Activated CD4-positive, alpha-beta T cell treated with anti-CD3 and anti-CD28 coated beads, Interleukin-2, Interleukin-4, amounts not matched to agents 100 ng/mL and 50 ng/mL, durations not matched to agents 16 hours and 8 hours (primary cell): Measurements from ENCODE around the gene TMEM176B.
"Not testable (repeated sequence)": the region's sequence is repeated elsewhere in the genome, so short reads cannot be mapped to it uniquely, and the experiment has no call there.

Experiments
- DNase-seq: peaks from one replicate; pipeline ENCODE4 v3.0.0-alpha.2; 2020; ENCODE audit warnings: low spot score

TMEM176B gene

GRCh38 chr7:150823043-150823442 lies 22.9 kb upstream of the TMEM176B start:
- no peak for DNase-seq

GRCh38 chr7:150820578-150821198 lies 20.5 kb upstream of the TMEM176B start:
- DNase-seq, result no peak

- DNase-seq, result no peak
These were observed 20.0 kb upstream of the TMEM176B start for GRCh38 chr7:150820148-150820547.

- no peak for DNase-seq
These were observed 18.8 kb upstream of the TMEM176B start for GRCh38 chr7:150818971-150819370.

GRCh38 chr7:150814328-150815001 lies 14.3 kb upstream of the TMEM176B start:
- no peak for DNase-seq

GRCh38 chr7:150807616-150808438 lies 7.7 kb upstream of the TMEM176B start:
- DNase-seq, result not testable (repeated sequence)

GRCh38 chr7:150806863-150807262 lies 6.7 kb upstream of the TMEM176B start:
- no peak for DNase-seq

- no peak for DNase-seq
These were observed 6.3 kb upstream of the TMEM176B start for GRCh38 chr7:150806454-150806853.

- no peak for DNase-seq
These were observed 5.7 kb upstream of the TMEM176B start for GRCh38 chr7:150805864-150806263.

GRCh38 chr7:150804802-150805201 lies 4.6 kb upstream of the TMEM176B start:
- DNase-seq, result no peak

GRCh38 chr7:150803161-150803860 lies 3.1 kb upstream of the TMEM176B start:
- no peak for DNase-seq

- DNase-seq, result no peak
These were observed 2.0 kb upstream of the TMEM176B start for GRCh38 chr7:150801946-150802771.

GRCh38 chr7:150801242-150801945 lies 1.2 kb upstream of the TMEM176B start:
- no peak for DNase-seq

GRCh38 chr7:150800581-150801241 lies 547 bp upstream of the TMEM176B start, which contains the start of gene TMEM176A:
TMEM176A (plus strand) TSS chr7:150800769; CDS start chr7:150801551, 782 bp downstream.
- no peak for DNase-seq

GRCh38 chr7:150799156-150799555 lies 1.0 kb downstream of the TMEM176B start:
- DNase-seq, result no peak

GRCh38 chr7:150797661-150798060 lies 2.5 kb downstream of the TMEM176B start:
- no peak for DNase-seq

- DNase-seq, result no peak
These were observed 6.5 kb downstream of the TMEM176B start for GRCh38 chr7:150793569-150794238.

GRCh38 chr7:150791746-150792452 lies 8.3 kb downstream of the TMEM176B start:
- no peak for DNase-seq

GRCh38 chr7:150791304-150791703 lies 8.9 kb downstream of the TMEM176B start:
- no peak for DNase-seq
